Naive thymus-derived CD4-positive, alpha-beta T cell (primary cell): Measurements from ENCODE around the gene WNT7B. TPM values are rescaled to one million over a fixed set of nuclear protein-coding genes. Genes with fewer than 3 reads are reported as not detected.

Source experiments
- ATAC-seq: fragments of 150-1000 bp; cut with Tn5 transposase; 2 replicates; pipeline ENCODE4 v1.10.0; 2021; ENCODE audit warnings: mild to moderate bottlenecking, moderate library complexity
- CTCF ChIA-PET: fragments of 350-600 bp; sonication (Branson Sonifier 250); formaldehyde crosslinking; loops from one replicate; lab custom pipeline; 2021; ENCODE audit warnings: antibody characterized with exemption; lab: Charles Lee
- POLR2A ChIA-PET: fragments of 350-600 bp; sonication (Branson Sonifier 250); formaldehyde crosslinking; loops from one replicate; lab custom pipeline; 2021; ENCODE audit warnings: antibody characterized with exemption, inconsistent platforms; lab: Charles Lee
- DNase-seq, 9 donors: peaks; one replicate each; pipeline versions ENCODE4 v3.0.0 to v3.0.0-alpha.2; 2020 to 2022; ENCODE audit warnings: mixed read lengths in 1 of 9
- H3K27ac ChIP-seq: one replicate; pipeline ENCODE4 v1.7.0; 2013; ENCODE audit warnings: mild to moderate bottlenecking, low read depth, low read length, moderate library complexity
- H3K27me3 ChIP-seq, 2 donors: one replicate each; pipeline ENCODE4 v1.7.0; 2013; ENCODE audit warnings: low read length in 2 of 2, mild to moderate bottlenecking in 2 of 2, moderate library complexity in 2 of 2; ENCODE audit not compliant: control insufficient read depth in 2 of 2, insufficient read depth in 2 of 2
- H3K36me3 ChIP-seq, 3 experiments: 1 replicate in 2 of 3; 2 replicates in 1 of 3; pipeline ENCODE4 v1.7.0; 2013; ENCODE audit warnings: low read length in 3 of 3, mild to moderate bottlenecking in 3 of 3, moderate library complexity in 1 of 3; ENCODE audit not compliant: insufficient read depth in 3 of 3, control insufficient read depth in 2 of 3
- H3K4me1 ChIP-seq, 2 donors: one replicate each; pipeline ENCODE4 v1.7.0; 2013; ENCODE audit warnings: low read length in 2 of 2, mild to moderate bottlenecking in 2 of 2, moderate library complexity in 1 of 2; ENCODE audit not compliant: control insufficient read depth in 2 of 2, insufficient read depth in 2 of 2
- H3K4me3 ChIP-seq: 2 replicates; pipeline ENCODE4 v1.7.0; 2013; ENCODE audit warnings: mild to moderate bottlenecking, low read length
- H3K9me3 ChIP-seq, 3 experiments: 1 replicate in 2 of 3; 2 replicates in 1 of 3; pipeline ENCODE4 v1.7.0; 2013; ENCODE audit warnings: low read length in 3 of 3; ENCODE audit not compliant: control insufficient read depth in 2 of 3
- H3K27ac Mint-ChIP-seq, 9 donors: one replicate each; pipeline ENCODE4 v1.8.0; 2020 to 2022; ENCODE audit warnings: mixed read lengths in 9 of 9, mild to moderate bottlenecking in 8 of 9, moderate library complexity in 5 of 9, inconsistent platforms in 2 of 9
- H3K27me3 Mint-ChIP-seq, 5 donors: one replicate each; pipeline ENCODE4 v1.8.0; 2021 to 2022; ENCODE audit warnings: mixed read lengths in 5 of 5, mild to moderate bottlenecking in 1 of 5
- H3K36me3 Mint-ChIP-seq, 5 donors: one replicate each; pipeline ENCODE4 v1.8.0; 2020 to 2022; ENCODE audit warnings: mixed read lengths in 5 of 5, mild to moderate bottlenecking in 3 of 5, inconsistent platforms in 1 of 5
- H3K4me1 Mint-ChIP-seq, 7 donors: one replicate each; pipeline ENCODE4 v1.8.0; 2020 to 2022; ENCODE audit warnings: mixed read lengths in 7 of 7, mild to moderate bottlenecking in 3 of 7, inconsistent platforms in 1 of 7
- H3K4me3 Mint-ChIP-seq, 10 donors: one replicate each; pipeline ENCODE4 v1.8.0; 2020 to 2022; ENCODE audit warnings: mild to moderate bottlenecking in 10 of 10, mixed read lengths in 10 of 10, moderate library complexity in 6 of 10, inconsistent platforms in 2 of 10
- H3K9me3 Mint-ChIP-seq, 11 donors: one replicate each; pipeline ENCODE4 v1.8.0; 2020 to 2022; ENCODE audit warnings: mixed read lengths in 11 of 11, mild to moderate bottlenecking in 4 of 11, inconsistent platforms in 1 of 11, moderate library complexity in 1 of 11
- intact Hi-C, 2 donors: fragments of 100-400 bp; cut with micrococcal nuclease; formaldehyde crosslinking; loops; one replicate each; pipeline ENCODE4 v1.15.1; 2023
- polyA plus RNA-seq, 2 donors: library from polyadenylated mRNA; unstranded; fragments of 300-500 nt; fragmentation: Illumina TruSeq; gene quantifications; one replicate each; pipeline ENCODE4 v1.2.3, GENCODE V29; 2021
- total RNA-seq, 6 experiments: library from RNA in 5 of 6; stranded (reverse) in 5 of 6; gene quantifications; 1 replicate in 5 of 6; 2 replicates in 1 of 6; pipeline ENCODE4 v1.2.3 and lab custom pipeline; 2021 to 2026

WNT7B gene
- total and polyA plus RNA-seq, 7 experiments from 2014 or later, result not detected

GRCh38 chr22:45997777-45998637 is 21.0 kb upstream of the WNT7B start:
- H3K4me1 Mint-ChIP-seq, result peaks cover 0 to 13% (median 3%) of the 10 kb centered on the region in 7 donors
- intact Hi-C loops, result loop anchor here in 1 of 2 donors (5.0 kb wide), 1 partner anchor 39 kb away; no protein-coding TSS in a partner anchor
- no peak for DNase-seq
- H3K36me3 Mint-ChIP-seq, result no peaks in the 10 kb centered on the region
- H3K9me3 ChIP-seq, result no peaks in the 10 kb centered on the region
- ChIA-PET CTCF (interaction anchor here (1.3 to 1.4 kb wide), 2 partner anchors 8 to 119 kb away, joined by 7 to 8 read pairs; no protein-coding TSS in a partner anchor), POLR2A (no interaction called here)
- H3K27ac ChIP-seq, result no peak overlapping the region
- H3K4me1 ChIP-seq, result peaks cover 0 to 6% of the 10 kb centered on the region in 2 donors
- H3K4me3 Mint-ChIP-seq, result no peak overlapping the region
- H3K27me3 ChIP-seq, result no peaks in the 10 kb centered on the region
- H3K9me3 Mint-ChIP-seq, result no peaks in the 10 kb centered on the region
- peak; percentile 18 for ATAC-seq
- no peak overlapping the region for H3K4me3 ChIP-seq
- peaks cover 0 to 6% (median 4%) of the 10 kb centered on the region in 5 donors for H3K27me3 Mint-ChIP-seq
- H3K36me3 ChIP-seq, result no peaks in the 10 kb centered on the region
- H3K27ac Mint-ChIP-seq, result no peak overlapping the region

GRCh38 chr22:45997077-45997776 is 20.3 kb upstream of the WNT7B start:
- intact Hi-C loops, result loop anchor here in 1 of 2 donors (5.0 kb wide), 1 partner anchor 40 kb away; no protein-coding TSS in a partner anchor
- ATAC-seq (peak; percentile 65), DNase-seq (peak in 1 of 9 donors; percentile 6)
- H3K4me1 ChIP-seq, result peaks cover 0 to 6% of the 10 kb centered on the region in 2 donors
- no peaks in the 10 kb centered on the region for H3K9me3 ChIP-seq
- ChIA-PET CTCF (interaction anchor here (1.3 to 3.1 kb wide), 4 partner anchors 9 to 120 kb away, joined by 7 to 15 read pairs (median 8); no protein-coding TSS in a partner anchor), POLR2A (no interaction called here)
- no peaks in the 10 kb centered on the region for H3K36me3 ChIP-seq
- H3K27me3 ChIP-seq, result no peaks in the 10 kb centered on the region
- Mint-ChIP-seq H3K27ac (no peak overlapping the region), H3K4me3 (no peak overlapping the region), H3K9me3 (no peaks in the 10 kb centered on the region), H3K4me1 (peaks cover 0 to 13% (median 3%) of the 10 kb centered on the region in 7 donors), H3K27me3 (peaks cover 0 to 6% (median 4%) of the 10 kb centered on the region in 5 donors), H3K36me3 (no peaks in the 10 kb centered on the region)
- no peak overlapping the region for H3K27ac ChIP-seq
- H3K4me3 ChIP-seq, result no peak overlapping the region

- no peak overlapping the region for H3K4me3 ChIP-seq
- H3K27ac ChIP-seq, result no peak overlapping the region
- CTCF ChIA-PET, result interaction anchor here (0.6 to 3.1 kb wide), 12 partner anchors 9 to 545 kb away, joined by 3 to 20 read pairs (median 6); no protein-coding TSS in a partner anchor
- peaks cover 0 to 10% (median 4%) of the 10 kb centered on the region in 5 donors for H3K27me3 Mint-ChIP-seq
- no peaks in the 10 kb centered on the region for H3K9me3 Mint-ChIP-seq
- no peak overlapping the region for H3K27ac Mint-ChIP-seq
- no peaks in the 10 kb centered on the region for H3K36me3 ChIP-seq
- peaks cover 0 to 13% (median 3%) of the 10 kb centered on the region in 7 donors for H3K4me1 Mint-ChIP-seq
- H3K9me3 ChIP-seq, result no peaks in the 10 kb centered on the region
- ATAC-seq (peak; percentile 83), DNase-seq (no peak)
- intact Hi-C loops, result loop anchor here in 1 of 2 donors (5.0 kb wide), 1 partner anchor 41 kb away; no protein-coding TSS in a partner anchor
- peaks cover 0 to 6% of the 10 kb centered on the region in 2 donors for H3K4me1 ChIP-seq
- no peaks in the 10 kb centered on the region for H3K27me3 ChIP-seq
- POLR2A ChIA-PET, result no interaction called here
- no peak overlapping the region for H3K4me3 Mint-ChIP-seq
- H3K36me3 Mint-ChIP-seq, result no peaks in the 10 kb centered on the region
These were observed 19.5 kb upstream of the WNT7B start for GRCh38 chr22:45996241-45997076.

- H3K36me3 Mint-ChIP-seq, result no peaks in the 10 kb centered on the region
- peaks cover 0 to 10% (median 4%) of the 10 kb centered on the region in 5 donors for H3K27me3 Mint-ChIP-seq
- Histone ChIP-seq H3K27ac (no peak overlapping the region), H3K27me3 (no peaks in the 10 kb centered on the region), H3K36me3 (no peaks in the 10 kb centered on the region), H3K4me3 (no peak overlapping the region), H3K4me1 (peaks cover 0 to 6% of the 10 kb centered on the region in 2 donors), H3K9me3 (no peaks in the 10 kb centered on the region)
- ChIA-PET POLR2A (no interaction called here), CTCF (interaction anchor here (0.6 to 3.1 kb wide), 11 partner anchors 10 to 546 kb away, joined by 3 to 20 read pairs (median 5); no protein-coding TSS in a partner anchor)
- no peak overlapping the region for H3K4me3 Mint-ChIP-seq
- H3K9me3 Mint-ChIP-seq, result no peaks in the 10 kb centered on the region
- ATAC-seq (no peak), DNase-seq (no peak)
- H3K4me1 Mint-ChIP-seq, result peaks cover 0 to 13% (median 3%) of the 10 kb centered on the region in 7 donors
- H3K27ac Mint-ChIP-seq, result peak overlapping the region in 1 of 9 donors; percentile 5
- intact Hi-C loops, result loop anchor here in 1 of 2 donors (1.0 to 5.0 kb wide), 3 partner anchors 42 to 547 kb away; no protein-coding TSS in a partner anchor
These were observed 18.6 kb upstream of the WNT7B start for GRCh38 chr22:45995405-45996101.

GRCh38 chr22:45994491-45995404 is 17.8 kb upstream of the WNT7B start:
- H3K27ac ChIP-seq, result no peak overlapping the region
- peak; percentile 52 to 87 (median 69) for DNase-seq
- H3K4me3 Mint-ChIP-seq, result no peak overlapping the region
- H3K36me3 Mint-ChIP-seq, result no peaks in the 10 kb centered on the region
- H3K4me1 ChIP-seq, result peaks cover 0 to 6% of the 10 kb centered on the region in 2 donors
- peak; percentile 61 for ATAC-seq
- no peaks in the 10 kb centered on the region for H3K36me3 ChIP-seq
- POLR2A ChIA-PET, result no interaction called here
- no peaks in the 10 kb centered on the region for H3K9me3 Mint-ChIP-seq
- CTCF ChIA-PET, result interaction anchor here (0.6 to 3.1 kb wide), 11 partner anchors 11 to 1025 kb away, joined by 3 to 20 read pairs (median 5); no protein-coding TSS in a partner anchor
- H3K27ac Mint-ChIP-seq, result peak overlapping the region in 2 of 9 donors; percentile 30 to 64
- H3K9me3 ChIP-seq, result no peaks in the 10 kb centered on the region
- intact Hi-C loops, result loop anchor here in 1 of 2 donors (1.0 to 5.0 kb wide), 4 partner anchors 12 to 548 kb away; no protein-coding TSS in a partner anchor
- no peaks in the 10 kb centered on the region for H3K27me3 ChIP-seq
- H3K27me3 Mint-ChIP-seq, result peaks cover 0 to 10% (median 4%) of the 10 kb centered on the region in 5 donors
- no peak overlapping the region for H3K4me3 ChIP-seq
- H3K4me1 Mint-ChIP-seq, result peaks cover 0 to 13% (median 3%) of the 10 kb centered on the region in 7 donors
